KMS-11 (cell line): ENCODE results near the gene SEC24C.

Source experiments
- H2AFZ ChIP-seq: fragments of 200-600 bp; sonication (generic); 2 replicates; pipeline ENCODE4 v1.6.1; 2016; ENCODE audit warnings: antibody characterized with exemption, mixed run types, low read depth
- H3K27ac ChIP-seq: fragments of 200-600 bp; sonication (generic); 2 replicates; pipeline ENCODE4 v1.6.1; 2016; ENCODE audit warnings: mild to moderate bottlenecking, mixed run types
- H3K27me3 ChIP-seq: fragments of 200-600 bp; sonication (generic); 2 replicates; pipeline ENCODE4 v1.6.1; 2017; ENCODE audit warnings: mild to moderate bottlenecking, low read depth, mixed run types, moderate library complexity; ENCODE audit not compliant: insufficient read depth
- H3K36me3 ChIP-seq: fragments of 200-600 bp; sonication (generic); 2 replicates; pipeline ENCODE4 v1.6.1; 2017; ENCODE audit warnings: mild to moderate bottlenecking, mixed run types; ENCODE audit not compliant: insufficient read depth
- H3K4me1 ChIP-seq: fragments of 200-600 bp; sonication (generic); 2 replicates; pipeline ENCODE4 v1.6.1; 2016; ENCODE audit warnings: mild to moderate bottlenecking, low read depth, mixed run types; ENCODE audit not compliant: poor library complexity, severe bottlenecking
- H3K4me2 ChIP-seq: fragments of 200-600 bp; sonication (generic); 2 replicates; pipeline ENCODE4 v1.7.0; 2016; ENCODE audit warnings: mild to moderate bottlenecking, mixed run types
- H3K4me3 ChIP-seq: fragments of 200-600 bp; sonication (generic); IDR thresholded peaks from 2 replicates; pipeline ENCODE4 v1.6.1; 2017; ENCODE audit warnings: low read depth, low read length, mixed read lengths; ENCODE audit not compliant: insufficient read depth
- H3K79me2 ChIP-seq: fragments of 200-600 bp; sonication (generic); 2 replicates; pipeline ENCODE4 v1.6.1; 2016; ENCODE audit warnings: low read depth, mixed run types; ENCODE audit not compliant: insufficient read depth
- H3K9ac ChIP-seq: fragments of 200-600 bp; sonication (generic); 2 replicates; pipeline ENCODE4 v1.6.1; 2016; ENCODE audit warnings: mild to moderate bottlenecking, mixed run types
- H4K20me1 ChIP-seq: fragments of 200-600 bp; sonication (generic); 2 replicates; pipeline ENCODE4 v1.6.1; 2016; ENCODE audit warnings: mild to moderate bottlenecking, mixed run types; ENCODE audit not compliant: insufficient read depth
- CTCF ChIP-seq: fragments of 200-600 bp; sonication (generic); conservative IDR thresholded peaks from 2 replicates; pipeline ENCODE4 v1.6.1; 2017; ENCODE audit warnings: low read depth, mild to moderate bottlenecking, antibody characterized with exemption, low read length, moderate library complexity, mixed read lengths

The SEC24C gene

DNA sequence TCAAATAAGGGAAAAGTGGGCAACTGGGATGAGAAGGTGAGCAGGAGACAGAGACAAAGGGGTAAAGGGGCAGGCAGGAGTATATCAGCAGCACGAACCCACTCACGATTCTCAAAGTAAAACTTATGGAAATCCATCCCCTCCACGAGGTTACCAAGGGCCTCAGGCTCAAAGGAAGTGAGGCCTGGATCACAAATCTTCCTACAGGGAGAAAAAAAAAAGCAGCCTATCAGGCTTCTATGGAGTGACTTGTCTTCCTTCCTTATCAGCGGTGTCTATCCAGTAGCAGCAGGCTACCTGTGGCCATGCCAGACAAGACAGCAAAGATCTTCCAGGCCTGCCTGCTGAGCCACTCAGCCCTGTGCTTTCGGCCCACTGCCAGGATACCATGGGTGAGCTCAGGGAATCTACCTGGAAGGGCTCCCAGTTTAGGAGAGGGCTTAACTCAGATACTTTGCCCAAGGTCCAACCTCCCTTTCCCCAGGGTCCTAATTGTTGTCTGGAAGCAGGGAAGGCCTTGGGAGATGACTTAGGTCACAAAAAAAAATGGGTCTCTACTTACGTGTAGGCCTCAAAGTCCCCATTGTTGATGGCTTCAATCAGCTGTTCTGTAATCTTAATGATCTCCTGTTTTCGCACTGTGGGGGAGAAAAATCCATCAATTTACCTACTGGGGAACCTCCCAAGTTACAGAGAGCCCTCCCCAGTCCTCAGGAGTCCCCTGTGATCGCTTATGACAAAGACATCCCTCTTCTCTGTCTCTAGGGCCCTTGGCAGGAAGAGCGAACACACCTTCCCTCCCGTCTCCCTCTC lies 73.0 kb downstream of the SEC24C start:
- H2AFZ ChIP-seq, result no peak overlapping the region
- no peak overlapping the region for H3K4me2 ChIP-seq

GRCh38 chr10:73817826-73818225 lies 73.7 kb downstream of the SEC24C start:
- H2AFZ ChIP-seq, result no peak overlapping the region
- H3K36me3 ChIP-seq, result no peaks in the 10 kb centered on the region
- no peak for TF ChIP-seq CTCF
- no peak overlapping the region for H3K4me2 ChIP-seq
- H3K27me3 ChIP-seq, result no peaks in the 10 kb centered on the region
- H3K4me3 ChIP-seq, result no peak overlapping the region
- H3K79me2 ChIP-seq, result no peaks in the 10 kb centered on the region
- H4K20me1 ChIP-seq, result no peaks in the 10 kb centered on the region
- no peak overlapping the region for H3K9ac ChIP-seq
- H3K4me1 ChIP-seq, result no peaks in the 10 kb centered on the region
- H3K27ac ChIP-seq, result no peak overlapping the region

More for the DNA sequence above, 73.0 kb downstream of the SEC24C start:
- H4K20me1 ChIP-seq, result no peaks in the 10 kb centered on the region
- no peak overlapping the region for H3K9ac ChIP-seq
- no peak overlapping the region for H3K27ac ChIP-seq
- no peak overlapping the region for H3K4me3 ChIP-seq
- H3K79me2 ChIP-seq, result no peaks in the 10 kb centered on the region
- no peak for TF ChIP-seq CTCF
- H3K36me3 ChIP-seq, result no peaks in the 10 kb centered on the region
- no peaks in the 10 kb centered on the region for H3K4me1 ChIP-seq
- no peaks in the 10 kb centered on the region for H3K27me3 ChIP-seq

- no peak overlapping the region for H3K4me2 ChIP-seq
- no peak overlapping the region for H2AFZ ChIP-seq
- no peaks in the 10 kb centered on the region for H3K79me2 ChIP-seq
- H3K4me3 ChIP-seq, result no peak overlapping the region
- no peak overlapping the region for H3K9ac ChIP-seq
- no peaks in the 10 kb centered on the region for H3K4me1 ChIP-seq
- no peak for TF ChIP-seq CTCF
- no peaks in the 10 kb centered on the region for H4K20me1 ChIP-seq
- no peaks in the 10 kb centered on the region for H3K27me3 ChIP-seq
- H3K36me3 ChIP-seq, result no peaks in the 10 kb centered on the region
- no peak overlapping the region for H3K27ac ChIP-seq
Measured at GRCh38 chr10:73818402-73818801, 74.2 kb downstream of the SEC24C start.

GRCh38 chr10:73819081-73819480 lies 74.9 kb downstream of the SEC24C start:
- no peak for TF ChIP-seq CTCF
- Histone ChIP-seq H2AFZ (no peak overlapping the region), H3K27ac (no peak overlapping the region), H4K20me1 (no peaks in the 10 kb centered on the region), H3K36me3 (no peaks in the 10 kb centered on the region), H3K4me1 (no peaks in the 10 kb centered on the region), H3K4me2 (no peak overlapping the region), H3K4me3 (no peak overlapping the region), H3K27me3 (no peaks in the 10 kb centered on the region), H3K9ac (no peak overlapping the region), H3K79me2 (no peaks in the 10 kb centered on the region)
